ENCODE data around the gene LMLN. TPM values are rescaled to one million over a fixed set of nuclear protein-coding genes. Genes with fewer than 3 reads are reported as not detected.

LMLN gene
- total RNA-seq, 6 experiments from 2014 or later, result 4.8 to 8.1 (median 6.4) TPM

DNA sequence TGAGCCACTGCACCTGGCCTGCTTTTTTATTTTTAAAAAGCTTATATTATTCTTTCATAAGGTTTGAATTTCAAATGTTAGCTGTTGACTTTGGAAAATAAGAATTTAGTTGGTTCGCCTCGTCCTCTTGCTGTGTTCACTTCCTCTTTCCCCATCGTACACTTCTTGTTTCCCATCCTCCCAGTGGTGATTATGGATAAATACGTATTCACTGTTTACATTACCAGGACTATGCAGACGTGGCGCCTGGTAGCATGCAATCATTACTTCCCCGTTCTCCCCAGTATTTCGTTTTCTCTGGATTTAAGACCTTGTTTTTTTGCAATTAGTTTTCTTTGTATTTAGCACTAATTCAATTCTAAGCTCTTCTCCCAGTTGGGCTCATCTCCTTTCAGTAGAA, 70.1 kb downstream of the LMLN start:
- Mint-ChIP-seq H3K27ac (no peak overlapping the region), H3K27me3 (ENCODE audit: insufficient read depth) (peaks cover 2% of the 10 kb centered on the region; the same call in 1 of the 2 replicates), H3K9me3 (no peaks in the 10 kb centered on the region), H3K4me3 (no peak overlapping the region), H3K4me1 (ENCODE audit: low read depth) (peaks cover 15% of the 10 kb centered on the region), H3K36me3 (ENCODE audit: low read depth) (no peaks in the 10 kb centered on the region; the same call in 1 of the 2 replicates)
- TF ChIP-seq, protein P1, sequence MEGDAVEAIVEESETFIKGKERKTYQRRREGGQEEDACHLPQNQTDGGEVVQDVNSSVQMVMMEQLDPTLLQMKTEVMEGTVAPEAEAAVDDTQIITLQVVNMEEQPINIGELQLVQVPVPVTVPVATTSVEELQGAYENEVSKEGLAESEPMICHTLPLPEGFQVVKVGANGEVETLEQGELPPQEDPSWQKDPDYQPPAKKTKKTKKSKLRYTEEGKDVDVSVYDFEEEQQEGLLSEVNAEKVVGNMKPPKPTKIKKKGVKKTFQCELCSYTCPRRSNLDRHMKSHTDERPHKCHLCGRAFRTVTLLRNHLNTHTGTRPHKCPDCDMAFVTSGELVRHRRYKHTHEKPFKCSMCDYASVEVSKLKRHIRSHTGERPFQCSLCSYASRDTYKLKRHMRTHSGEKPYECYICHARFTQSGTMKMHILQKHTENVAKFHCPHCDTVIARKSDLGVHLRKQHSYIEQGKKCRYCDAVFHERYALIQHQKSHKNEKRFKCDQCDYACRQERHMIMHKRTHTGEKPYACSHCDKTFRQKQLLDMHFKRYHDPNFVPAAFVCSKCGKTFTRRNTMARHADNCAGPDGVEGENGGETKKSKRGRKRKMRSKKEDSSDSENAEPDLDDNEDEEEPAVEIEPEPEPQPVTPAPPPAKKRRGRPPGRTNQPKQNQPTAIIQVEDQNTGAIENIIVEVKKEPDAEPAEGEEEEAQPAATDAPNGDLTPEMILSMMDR (IDR thresholded peaks at IDR 0.05), result no peak
- DNase-seq, result no peak

DNA sequence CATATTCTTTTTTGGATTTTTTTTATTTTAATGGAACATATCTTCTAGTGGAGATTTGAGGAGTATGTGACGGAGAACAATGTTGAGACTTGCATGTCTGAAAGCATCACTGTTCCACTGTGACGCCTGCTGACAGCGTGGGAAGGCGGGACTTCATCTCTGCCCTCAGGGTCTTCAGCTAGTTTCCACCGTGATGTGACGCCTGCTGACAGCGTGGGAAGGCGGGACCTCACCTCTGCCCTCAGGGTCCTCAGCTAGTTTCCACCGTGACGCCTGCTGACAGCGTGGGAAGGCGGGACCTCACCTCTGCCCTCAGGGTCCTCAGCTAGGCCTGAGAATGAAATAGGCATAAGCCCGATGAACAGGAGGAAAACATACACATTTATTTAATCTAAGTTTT, 70.7 kb downstream of the LMLN start:
- no peak for DNase-seq
- H3K27ac Mint-ChIP-seq, result no peak overlapping the region
- no peaks in the 10 kb centered on the region for H3K9me3 Mint-ChIP-seq
- no peaks in the 10 kb centered on the region; the same call in 1 of the 2 replicates for H3K36me3 Mint-ChIP-seq (ENCODE audit: low read depth)
- peaks cover 15% of the 10 kb centered on the region for H3K4me1 Mint-ChIP-seq (ENCODE audit: low read depth)
- peaks cover 2% of the 10 kb centered on the region; the same call in 1 of the 2 replicates for H3K27me3 Mint-ChIP-seq (ENCODE audit: insufficient read depth)
- H3K4me3 Mint-ChIP-seq, result no peak overlapping the region
- TF ChIP-seq, protein P1 (IDR thresholded peaks at IDR 0.05), result no peak

DNA sequence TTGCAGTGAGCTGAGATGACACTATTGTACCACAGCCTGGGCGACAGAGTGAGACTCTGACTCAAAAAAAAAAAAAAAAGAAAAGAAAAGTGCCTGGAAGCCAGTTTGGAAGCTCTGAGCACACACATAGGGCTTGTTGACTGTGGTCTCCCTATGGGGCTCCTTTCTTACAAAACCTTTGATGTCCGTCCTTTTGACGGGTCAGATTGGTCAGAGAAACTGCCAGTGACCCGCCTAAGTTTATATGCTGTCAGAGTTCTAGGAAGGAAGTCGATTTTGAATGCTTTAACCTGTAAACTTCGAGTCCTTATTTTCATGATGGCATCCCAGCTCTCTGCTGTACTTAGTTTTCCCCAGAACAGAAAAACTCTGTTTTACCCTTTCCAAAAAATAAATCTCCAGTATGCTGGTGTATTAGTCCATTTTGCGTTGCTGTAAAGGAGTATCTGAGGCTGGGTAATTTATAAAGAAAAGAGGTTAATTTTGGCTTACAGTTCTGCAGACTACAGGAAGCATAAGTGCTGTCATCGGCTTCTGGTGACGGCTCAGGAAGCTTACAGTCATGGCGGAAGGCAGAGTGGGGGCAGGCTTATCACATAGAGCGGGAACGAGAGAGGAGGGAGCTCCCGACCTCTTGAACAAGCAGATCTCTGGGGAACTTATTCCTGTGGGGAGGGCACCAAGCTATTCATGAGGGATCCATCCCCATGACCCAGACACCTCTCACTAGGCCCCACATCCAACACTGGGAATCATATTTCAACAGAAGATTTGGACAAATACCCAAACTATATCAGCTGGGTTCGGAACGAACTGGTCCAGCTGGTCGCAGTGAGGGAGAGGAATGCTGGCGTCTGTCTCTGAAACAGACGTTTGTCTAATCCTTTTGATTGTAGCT, 72.3 kb downstream of the LMLN start:
- H3K4me1 Mint-ChIP-seq (ENCODE audit: low read depth), result peaks cover 15% of the 10 kb centered on the region
- TF ChIP-seq, protein P1 (IDR thresholded peaks at IDR 0.05), result no peak

DNA sequence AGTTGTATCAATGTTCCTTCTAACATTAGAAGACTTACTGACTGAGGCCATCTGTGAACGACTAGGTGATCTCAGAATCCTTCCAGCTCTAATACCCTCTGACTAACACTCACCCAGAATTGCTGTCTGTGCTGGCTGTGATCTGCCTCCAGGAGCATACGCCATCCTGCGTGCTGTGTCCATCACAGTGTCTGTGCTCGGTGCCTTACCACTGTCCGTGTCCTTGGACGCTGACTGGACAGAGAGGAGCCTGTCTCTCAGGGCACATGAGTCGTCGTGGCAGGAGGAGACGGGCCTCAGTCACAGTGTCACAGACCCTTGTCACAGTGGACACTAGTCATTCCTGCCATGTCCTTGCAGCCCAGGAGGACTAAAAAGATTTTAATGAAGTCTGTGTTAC, 83.1 kb downstream of the LMLN start:
- DNase-seq, result no peak
- no peaks in the 10 kb centered on the region; the same call in 1 of the 2 replicates for H3K27me3 Mint-ChIP-seq (ENCODE audit: insufficient read depth)
- H3K4me3 Mint-ChIP-seq, result no peak overlapping the region

More for the DNA sequence above, 72.3 kb downstream of the LMLN start:
- no peak overlapping the region for H3K27ac Mint-ChIP-seq
- H3K36me3 Mint-ChIP-seq (ENCODE audit: low read depth), result no peaks in the 10 kb centered on the region; the same call in 1 of the 2 replicates
- peaks cover 2% of the 10 kb centered on the region; the same call in 1 of the 2 replicates for H3K27me3 Mint-ChIP-seq (ENCODE audit: insufficient read depth)
- no peak for DNase-seq
- no peaks in the 10 kb centered on the region for H3K9me3 Mint-ChIP-seq
- no peak overlapping the region for H3K4me3 Mint-ChIP-seq

DNA sequence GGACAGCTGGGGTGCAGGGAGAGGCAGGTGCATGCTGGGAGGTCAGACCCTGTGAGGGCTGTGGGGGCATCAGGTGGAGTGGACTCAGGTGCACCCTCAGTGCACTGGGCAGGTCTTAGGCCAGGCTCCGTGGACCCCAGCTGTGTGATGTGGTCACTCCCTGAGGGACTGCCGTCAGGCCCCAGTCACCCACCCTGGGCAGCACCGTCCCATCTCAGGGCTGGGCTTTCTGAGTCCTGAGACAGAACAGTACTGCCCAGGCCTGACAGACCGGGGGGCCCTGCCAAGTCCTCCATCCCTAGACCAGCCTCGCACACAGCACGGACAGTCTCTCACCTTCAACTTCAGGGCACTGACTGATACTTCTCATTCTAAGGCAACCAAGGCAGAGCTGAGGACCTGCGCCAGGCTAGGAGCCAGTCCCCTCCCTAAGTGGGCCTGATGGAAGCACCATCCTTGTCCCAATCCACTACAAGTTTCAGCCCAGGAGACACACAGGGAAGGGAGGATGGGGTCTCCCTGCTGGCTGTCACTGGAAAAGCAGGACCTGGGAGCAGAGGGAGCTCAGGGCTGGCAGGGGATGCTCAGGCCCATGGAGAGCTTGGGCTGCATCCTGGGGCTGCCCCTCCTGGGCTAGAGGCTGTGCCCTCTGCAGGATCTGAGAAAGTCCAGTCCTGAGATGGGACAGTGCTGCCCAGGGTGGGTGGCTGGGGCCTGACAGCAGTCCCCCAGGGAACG, 86.3 kb downstream of the LMLN start:
- DNase-seq, result no peak

More for the DNA sequence above, 83.1 kb downstream of the LMLN start:
- Mint-ChIP-seq H3K36me3 (ENCODE audit: low read depth) (peaks cover 12% of the 10 kb centered on the region), H3K27ac (no peak overlapping the region), H3K4me1 (ENCODE audit: low read depth) (no peaks in the 10 kb centered on the region), H3K9me3 (no peaks in the 10 kb centered on the region)
- TF ChIP-seq, protein P1 (IDR thresholded peaks at IDR 0.05), result no peak

More for the DNA sequence above, 86.3 kb downstream of the LMLN start:
- no peaks in the 10 kb centered on the region for H3K4me1 Mint-ChIP-seq (ENCODE audit: low read depth)
- H3K36me3 Mint-ChIP-seq (ENCODE audit: low read depth), result no peaks in the 10 kb centered on the region
- no peak overlapping the region for H3K27ac Mint-ChIP-seq
- H3K9me3 Mint-ChIP-seq, result no peaks in the 10 kb centered on the region
- H3K4me3 Mint-ChIP-seq, result no peak overlapping the region
- TF ChIP-seq, protein P1 (IDR thresholded peaks at IDR 0.05), result no peak
- H3K27me3 Mint-ChIP-seq (ENCODE audit: insufficient read depth), result no peaks in the 10 kb centered on the region; the same call in 1 of the 2 replicates
